NCI-H1694 (cell line): ENCODE data around the gene NUDT14.

ENCODE experiments used
- DNase-seq: peaks from one replicate; lab custom pipeline; 2025; lab: John Stamatoyannopoulos, UW

NUDT14 gene

DNA sequence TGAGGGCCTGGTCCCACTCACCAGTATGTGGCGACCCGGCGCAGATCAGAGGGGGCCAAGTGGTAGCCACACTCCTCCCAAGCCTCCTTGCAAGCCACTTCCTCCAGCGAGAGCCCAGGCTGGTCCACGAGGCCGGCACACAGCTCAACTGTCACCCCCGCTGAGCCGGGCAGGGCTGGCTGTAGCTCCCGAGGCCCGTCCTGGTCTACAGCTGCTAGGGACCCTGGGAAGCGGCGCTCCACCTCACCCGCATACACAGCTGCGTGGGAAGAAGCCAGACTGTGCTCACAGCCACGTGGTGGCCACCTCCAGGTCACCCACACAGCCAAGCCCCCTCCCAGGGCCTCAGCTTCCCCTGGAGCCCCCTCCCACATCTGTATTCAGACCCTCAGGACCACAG lies 4.6 kb downstream of the NUDT14 start:
- no peak for DNase-seq

DNA sequence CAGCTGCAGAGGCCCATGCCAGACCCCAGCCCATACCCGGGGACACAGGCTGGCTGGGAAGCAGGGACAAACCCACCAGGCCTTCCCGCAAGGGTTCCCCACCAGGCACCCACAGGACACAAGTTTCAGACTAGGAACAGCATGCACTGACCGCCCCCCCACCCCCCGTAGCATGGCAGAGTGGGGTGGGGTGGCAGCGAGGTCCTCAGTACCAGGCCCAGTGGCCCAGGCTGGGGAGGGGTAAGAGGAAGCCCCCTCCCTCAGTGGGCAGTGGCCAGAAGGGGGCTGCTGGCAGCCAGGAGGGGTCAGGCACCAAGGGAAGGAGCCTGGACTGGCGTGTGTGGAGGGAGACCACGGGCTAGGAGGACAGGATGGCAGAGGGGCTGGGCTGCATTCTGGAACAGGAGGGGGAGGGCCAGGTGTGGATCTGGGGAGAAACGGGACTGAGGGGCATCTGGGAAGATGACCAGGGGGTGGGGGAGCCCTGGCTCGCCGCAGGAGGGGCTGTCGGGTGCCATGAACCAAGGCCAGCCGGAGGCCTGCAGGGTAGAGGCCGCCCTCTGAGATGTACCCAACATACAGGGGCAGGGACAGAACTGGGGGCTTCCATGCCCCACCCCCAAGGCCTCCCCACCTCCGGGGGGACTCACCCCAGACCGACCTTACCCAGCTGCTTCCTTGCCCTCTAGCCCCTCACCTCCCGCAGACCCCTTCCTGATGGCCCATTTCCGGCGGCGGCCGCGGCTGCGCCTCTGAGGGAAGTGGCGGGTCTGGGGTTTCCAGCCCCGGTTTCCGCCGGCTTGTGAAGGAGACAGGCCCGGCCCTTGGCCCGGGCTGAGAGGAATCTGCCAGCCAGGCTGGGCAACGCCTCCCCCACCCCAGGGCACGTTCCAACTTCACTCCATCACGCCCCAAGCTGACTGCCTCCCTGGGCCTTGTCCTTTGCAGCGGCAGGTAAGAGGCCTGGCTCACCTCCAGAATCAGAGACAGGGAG lies 6.9 kb downstream of the NUDT14 start:
- DNase-seq = no peak

DNA sequence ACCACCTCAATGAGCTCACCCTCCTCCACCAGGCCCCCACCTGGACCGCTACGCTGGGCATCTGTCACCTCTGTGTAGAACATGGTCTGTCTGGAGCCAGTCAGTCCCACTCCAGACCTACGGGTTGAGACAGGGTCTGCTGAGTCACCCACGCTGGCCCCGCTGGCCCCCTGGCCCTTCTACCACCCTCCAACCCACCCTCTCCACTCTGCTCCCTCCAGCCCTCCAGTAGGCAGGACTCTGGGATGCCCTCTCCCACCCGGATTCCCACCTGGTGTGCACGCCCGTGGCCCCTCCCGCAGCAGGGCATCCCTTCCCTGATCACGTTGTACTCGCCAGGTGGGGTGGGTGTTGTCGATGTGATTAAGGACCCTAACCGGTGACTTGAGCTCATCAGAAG lies 8.0 kb downstream of the NUDT14 start:
- no peak for DNase-seq

DNA sequence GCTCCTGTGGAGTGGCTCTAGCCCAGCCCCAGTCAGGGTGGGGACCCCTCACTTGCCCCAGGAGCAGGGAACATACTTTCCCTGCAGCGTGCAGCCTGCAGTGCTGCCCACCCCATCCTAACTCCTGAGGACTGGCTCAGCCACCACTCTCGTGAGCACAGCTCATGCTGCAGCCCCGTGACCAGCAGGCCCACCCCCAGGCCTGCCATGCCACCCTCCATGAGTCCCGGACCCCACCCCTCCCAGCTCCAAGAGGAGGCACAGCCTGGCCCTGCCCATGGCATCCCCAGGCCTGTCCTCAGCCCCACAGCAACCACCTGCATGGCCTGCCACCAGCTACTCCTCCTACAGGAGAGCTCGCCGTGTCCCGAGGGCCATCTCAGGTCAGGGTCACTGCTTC lies 8.6 kb downstream of the NUDT14 start:
- no peak for DNase-seq

DNA sequence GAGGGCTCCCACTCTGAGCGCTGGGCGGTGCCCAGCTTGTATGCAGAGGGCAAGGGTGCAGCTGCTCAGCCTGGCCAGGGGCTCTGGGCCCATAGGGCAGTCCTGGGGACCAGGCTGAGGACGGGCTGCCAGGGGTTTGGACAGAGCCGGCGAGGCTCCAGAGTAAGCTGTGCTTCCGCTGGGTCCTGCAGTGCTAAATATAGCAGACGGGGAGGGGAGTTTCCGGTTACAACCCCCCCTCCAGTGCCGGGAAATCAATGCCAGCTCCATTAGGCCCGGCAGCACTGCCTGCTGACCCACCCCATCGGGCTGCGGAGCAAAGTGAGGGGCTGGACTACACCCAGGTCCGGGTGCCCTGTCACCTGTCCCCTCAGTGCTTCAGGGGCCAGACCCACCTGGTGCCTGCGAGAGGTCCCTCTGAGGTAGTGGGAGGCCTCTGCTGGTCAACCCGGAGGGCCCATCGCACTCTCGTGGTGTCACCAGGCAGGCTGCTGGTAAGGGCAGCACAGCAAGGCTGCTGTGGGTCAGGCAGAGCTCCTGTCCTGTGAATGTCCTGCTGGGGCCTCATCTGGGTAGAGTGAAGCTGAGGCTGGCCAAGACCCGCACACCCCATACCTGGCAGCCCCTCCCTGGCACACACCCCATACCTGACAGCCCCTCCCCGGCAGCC lies 10.0 kb downstream of the NUDT14 start:
- no peak for DNase-seq

DNA sequence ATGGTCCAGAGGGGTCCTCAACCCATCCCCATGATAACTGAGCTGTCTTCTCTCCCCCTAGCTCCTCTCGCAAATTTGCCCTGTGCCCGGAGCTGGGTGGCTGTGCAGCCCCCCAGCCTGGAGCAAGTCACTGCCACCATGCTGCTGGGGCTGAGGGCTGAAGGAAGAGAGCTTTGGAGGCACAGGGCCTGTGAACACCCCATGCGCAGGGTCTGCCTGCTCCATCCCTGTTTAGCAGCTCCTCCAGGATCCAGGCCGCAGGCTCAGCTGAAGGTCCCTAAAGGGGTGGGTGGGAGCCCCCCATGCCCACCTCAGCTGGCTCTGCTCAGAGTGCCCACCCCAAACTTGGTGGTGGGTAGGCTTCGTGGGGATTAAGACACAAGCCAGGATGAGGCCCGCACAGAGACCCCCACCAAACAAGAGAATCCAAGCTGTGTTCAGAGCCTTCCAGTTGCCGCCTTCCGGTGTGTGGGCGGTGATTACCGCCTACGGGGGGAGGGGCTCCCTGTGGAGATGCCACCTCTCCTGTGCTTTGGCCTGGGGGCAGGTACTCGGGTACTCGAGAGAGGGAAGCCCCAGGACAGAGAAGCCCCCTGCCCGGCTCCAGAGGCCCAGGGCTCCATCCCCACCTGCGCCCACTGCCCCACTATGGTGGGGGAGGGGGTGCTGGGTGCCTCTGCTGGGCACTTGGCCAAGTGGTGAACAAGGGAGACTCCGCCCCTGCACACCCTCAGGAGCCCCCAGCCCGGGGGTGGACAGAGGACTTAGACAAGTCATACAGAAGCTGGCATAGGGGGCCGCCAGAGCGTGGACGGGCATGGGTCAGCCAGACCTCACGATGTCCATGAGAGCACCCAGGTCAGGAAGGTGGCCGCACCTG lies 11.1 kb downstream of the NUDT14 start:
- no peak for DNase-seq

DNA sequence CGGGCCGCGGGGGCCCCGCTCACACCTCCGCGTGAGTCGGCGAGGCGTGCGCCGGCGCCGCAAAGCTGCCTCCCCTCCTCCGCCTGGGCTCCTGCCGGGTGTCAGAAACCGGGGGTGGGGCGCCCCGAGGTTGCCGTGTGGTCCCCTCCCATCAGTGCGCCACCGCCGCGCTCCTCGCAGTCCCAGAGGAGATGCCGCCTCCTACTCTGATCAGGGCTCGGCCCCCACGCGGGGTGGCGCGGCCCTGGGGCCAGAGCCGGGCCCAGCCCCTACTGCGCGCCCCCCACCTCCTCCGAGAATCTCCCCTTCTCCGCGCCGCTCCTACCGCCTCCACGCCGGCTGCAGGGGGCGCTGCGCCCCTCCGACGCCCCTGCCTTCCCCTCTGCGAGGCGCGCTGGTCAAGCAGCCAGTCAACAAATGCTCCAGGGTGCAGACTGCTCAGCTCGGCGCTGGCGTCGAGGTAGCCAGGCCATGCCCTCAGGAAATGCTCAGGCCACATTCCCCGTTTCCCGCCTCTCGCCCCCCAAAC lies 12.1 kb downstream of the NUDT14 start:
- peak; percentile 77 for DNase-seq

DNA sequence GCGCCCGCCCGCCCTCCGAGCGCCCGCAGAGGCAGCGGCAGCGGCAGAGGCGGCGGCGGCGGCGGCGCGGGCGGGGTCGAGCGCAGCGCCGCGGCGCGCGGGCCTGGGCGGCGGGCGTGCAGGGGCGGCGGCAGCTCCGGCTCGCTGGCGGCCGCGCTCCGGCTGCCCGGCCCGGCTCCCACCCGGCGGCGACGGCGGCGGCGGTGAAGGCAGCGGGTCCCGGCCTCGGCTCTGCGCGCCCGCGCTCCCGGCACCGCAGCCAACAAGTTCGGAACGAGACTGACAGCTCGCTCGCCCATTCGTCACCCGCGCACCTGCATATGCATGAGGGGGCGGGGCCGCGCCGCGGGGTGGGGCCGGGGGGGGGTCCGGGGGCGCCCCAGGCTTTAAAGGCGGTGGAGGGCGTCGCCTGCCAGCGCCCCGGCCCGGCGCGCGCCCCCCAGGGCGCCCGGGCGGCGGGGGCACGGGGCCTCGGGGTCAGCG lies 12.6 kb downstream of the NUDT14 start, which contains the start of gene JAG2:
Gene JAG2, minus strand, starts transcription at position 281 of the 483 bp plus-strand sequence. CDS start 356 bp downstream, outside the sequence.
- peak; percentile 48 for DNase-seq

DNA sequence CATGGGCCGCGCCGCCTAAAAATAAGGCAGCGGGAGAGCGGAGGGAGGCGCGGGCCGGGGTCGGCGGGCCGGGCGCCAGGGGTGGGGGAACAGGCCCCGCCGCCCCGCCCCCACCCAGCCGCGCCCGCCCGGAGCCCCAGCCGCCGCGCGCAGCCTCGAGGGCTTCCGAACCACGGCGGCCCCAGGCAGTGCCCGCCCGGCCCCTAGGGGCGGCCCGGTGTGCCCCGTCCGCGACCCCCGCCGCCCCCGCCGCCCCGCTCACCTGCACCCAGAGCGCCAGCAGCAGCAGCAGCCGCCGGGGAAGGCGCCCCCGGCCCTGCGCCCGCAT lies 13.1 kb downstream of the NUDT14 start:
- no peak for DNase-seq

DNA sequence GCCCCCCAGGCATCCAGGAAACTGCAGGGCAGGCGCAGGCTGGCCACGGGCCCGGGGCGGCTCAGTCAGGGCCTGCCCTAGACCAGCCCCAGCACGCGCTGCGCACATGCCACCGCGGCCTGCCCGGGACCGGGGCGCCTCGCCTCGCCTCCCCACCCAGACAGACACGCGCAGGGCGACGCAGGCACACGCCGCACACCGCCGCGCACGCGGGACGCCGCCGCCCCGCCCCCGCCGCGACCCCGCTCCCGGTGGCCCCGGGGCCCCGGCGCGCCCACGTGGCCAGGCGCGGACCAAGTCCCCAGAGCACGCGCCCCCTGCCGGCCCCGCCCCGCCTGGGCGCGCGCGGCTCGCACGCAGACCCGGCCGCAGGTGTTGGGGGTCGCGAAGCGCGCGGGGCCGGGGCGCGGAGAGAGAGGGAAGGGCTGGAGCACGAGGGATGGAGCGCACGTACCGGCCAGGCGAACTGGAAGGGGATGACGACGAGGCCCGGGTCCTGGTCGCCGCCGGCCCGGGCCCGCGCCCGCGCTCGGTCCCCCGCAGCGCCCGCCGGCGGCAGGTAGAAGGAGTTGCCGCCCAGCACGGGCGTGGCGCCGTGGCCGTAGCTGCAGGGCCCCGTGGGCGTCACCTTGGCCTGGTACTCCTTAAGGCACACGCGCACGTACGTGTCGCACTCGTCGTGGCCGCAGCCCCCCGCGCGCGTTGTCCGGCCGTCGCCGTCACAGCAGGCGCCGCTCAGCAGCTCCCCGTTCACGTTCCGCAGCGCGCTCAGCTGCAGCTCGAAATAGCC lies 13.6 kb downstream of the NUDT14 start:
- no peak for DNase-seq

DNA sequence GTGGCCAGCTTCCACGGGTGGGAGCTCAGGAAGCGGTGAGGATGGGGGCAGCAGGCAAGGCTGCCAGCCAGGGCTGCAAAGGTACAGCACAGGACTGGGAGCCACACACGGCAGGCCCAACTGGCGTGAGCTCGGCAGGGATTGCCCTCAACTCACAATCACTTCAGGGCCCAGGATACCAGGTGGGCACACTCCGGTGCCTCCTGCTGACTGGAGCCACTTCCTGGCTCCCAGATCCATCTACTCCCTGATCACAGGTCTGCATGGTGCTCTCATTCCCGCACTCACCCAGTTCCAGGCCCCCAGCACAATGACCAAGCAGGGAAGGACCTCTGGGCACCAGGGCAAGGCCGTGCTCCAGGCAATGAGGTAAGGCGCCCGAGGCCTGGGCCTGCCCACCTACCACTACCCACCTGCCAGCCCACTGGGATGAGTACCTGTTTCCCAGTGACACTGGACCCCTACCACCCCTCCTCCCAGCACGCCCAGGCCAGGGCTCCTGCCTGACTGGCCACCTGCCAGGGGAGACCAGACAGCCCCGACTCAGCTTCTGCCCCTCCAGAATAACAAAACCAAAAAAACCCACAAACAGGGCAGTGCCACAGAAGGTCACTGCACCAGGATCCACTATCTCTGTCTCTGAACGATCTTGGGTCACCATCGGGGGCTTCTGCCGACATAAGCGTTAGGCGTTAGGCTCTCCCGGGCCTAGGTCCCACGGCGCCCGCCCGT lies 14.4 kb downstream of the NUDT14 start:
- no peak for DNase-seq

DNA sequence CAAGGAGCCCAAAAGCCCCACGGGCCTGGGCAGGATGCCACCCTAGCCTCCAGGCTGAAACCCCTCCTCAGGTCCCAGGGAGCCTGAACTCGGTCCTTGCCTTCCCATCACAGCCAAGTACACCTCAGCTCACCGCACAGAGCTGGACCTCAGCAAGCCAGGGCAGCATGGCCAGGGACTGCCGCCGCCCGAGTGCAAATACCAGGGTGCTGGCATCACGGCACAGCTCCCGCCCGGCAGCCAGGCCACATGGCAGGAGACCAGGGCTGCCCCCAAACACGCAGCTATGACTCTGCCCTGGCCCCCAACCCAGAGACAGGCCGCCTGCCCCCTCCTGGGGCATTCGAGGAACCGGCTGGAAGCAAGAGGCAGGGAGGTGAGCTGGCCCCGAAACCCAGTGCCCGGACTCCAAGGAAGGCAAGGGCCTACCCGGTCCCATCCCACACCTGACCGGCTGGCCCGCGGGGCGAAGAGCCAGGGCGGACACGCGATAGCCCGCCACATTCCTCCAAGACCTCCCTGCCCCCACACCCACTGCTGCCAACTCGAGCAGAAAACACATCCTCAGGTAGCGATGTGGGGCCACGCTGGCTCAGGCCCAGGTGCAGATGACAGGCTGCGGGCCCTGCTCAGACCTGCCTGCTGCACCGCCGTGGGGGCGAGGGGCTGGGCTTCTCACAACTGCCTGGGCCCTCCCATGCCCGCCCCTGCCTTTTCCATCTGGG lies 15.2 kb downstream of the NUDT14 start:
- no peak for DNase-seq

DNA sequence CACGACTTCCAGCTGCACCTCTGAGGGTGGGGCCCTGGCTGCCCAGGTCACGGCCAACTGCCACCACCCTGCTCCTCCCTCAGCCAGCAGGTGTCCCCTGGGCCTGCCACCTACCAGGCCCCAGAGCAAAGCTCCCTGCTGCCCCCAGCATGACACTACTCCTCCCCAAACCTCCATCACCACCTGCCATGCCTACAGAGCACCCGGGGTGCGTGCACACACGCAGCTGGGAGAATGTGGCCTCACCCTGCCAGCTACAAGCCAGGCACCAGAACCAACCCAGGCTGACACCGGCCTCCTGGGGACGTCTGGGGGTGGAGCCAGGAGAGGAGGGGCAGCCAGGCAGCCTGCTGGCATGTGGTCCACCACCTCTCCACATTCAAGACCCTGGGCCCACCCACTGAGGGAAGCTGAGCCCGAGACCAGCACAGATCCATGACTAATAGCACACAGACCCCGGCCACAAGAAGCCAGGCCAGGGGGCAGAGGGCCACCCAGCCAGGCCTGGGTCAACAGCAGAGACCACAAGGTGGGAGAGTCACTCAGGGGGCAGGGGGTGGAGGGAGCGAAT lies 15.9 kb downstream of the NUDT14 start:
- peak; percentile 85 for DNase-seq

DNA sequence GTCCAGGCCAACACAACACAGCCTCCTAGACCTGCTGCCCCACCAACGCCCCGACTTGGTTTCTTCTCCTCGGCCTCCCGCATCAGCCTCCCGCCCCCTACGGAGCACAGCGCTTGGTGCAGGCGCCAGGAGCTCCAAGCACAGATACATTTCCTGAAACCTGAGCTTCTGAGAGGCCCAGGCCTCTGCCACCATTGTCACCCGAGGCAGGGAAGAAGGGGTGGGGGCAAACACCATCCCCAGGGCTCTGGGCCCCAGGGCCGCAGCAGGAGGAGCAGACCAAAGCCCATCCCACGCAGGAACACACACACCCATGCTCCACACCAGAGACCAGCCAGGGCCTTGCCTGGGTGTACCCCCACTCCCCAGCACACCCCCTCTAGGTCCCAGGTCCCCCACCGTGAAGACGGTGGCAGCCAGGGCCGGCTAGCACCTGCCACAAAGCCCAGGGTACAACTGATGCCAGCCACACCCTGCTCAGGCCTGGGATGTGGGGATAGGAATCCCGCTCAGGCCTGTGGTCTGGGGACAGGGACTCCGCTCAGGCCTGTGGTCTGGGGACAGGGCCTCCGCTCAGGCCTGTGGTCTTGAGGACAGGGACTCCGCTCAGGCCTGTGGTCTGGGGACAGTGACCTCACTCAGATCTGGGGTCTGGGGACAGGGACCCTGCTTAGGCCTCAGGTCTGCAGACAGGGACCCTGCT lies 17.9 kb downstream of the NUDT14 start:
- DNase-seq = no peak

DNA sequence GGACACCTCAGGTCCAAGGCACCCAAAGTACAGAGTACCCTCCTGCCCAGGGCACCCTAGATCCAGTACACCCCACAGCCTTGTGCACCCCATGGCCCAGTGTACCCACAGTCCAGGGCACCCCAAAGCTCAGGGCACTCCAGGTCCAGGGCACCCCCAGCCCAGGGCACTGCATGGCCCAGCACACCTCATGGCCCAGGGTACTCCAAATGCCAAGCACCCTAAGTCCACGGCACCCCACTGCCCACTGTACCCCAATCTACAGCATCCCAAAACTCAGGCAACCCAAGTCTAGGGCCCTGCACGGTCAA lies 18.5 kb downstream of the NUDT14 start:
- no peak for DNase-seq

DNA sequence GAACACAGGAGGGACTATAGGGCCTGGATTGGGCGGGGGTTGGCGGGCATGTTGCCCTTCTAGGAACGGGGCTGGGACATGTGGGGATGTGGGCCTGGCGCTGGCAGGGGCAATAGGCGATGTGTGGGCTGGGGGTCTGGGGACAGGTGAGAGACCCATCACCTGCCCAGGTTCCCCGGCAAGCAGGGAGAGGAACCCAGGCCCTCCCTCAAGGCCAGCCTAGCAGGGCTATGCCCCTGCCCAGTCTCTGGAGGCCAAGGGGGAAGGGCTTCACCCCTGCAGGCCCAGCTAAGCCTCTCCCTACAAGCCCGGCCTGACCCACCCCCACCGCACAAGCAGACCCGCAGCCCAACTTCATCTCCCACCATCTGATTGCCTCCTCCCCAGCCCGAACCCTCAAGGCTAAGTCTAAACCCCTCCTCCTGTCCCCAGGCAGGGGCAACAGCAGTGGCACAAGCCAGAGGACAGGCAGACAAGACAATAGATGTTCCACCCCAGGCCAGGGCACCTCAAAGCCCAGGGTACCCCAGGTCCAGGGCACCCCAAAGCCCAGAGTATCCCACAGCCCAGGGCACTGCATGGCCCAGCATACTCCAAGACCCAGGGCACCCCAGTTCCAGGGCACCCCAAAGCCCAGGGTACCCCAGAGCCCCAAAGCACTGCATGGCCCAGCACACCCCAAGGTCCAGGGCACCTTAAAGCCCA lies 19.0 kb downstream of the NUDT14 start:
- no peak for DNase-seq

DNA sequence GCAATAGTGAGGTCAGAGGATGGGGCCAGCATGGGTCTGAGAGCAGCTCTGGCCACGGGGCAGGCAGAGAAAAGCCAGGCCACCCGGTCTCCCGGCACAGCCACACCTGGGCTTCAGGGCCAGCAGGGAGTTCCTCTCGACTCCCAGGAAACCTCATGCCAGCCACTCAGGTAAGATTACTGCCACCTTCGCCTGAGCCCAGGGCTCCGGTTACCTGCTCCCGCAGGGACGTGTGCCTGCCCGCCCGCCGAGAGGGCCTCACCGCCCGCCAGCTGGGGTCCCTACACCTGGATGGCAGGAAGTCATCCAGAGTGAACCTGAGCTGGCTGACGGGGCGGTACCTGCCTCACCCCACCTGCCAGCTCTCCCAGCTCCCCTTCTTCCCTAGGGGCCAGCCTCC lies 19.8 kb downstream of the NUDT14 start:
- DNase-seq = no peak

DNA sequence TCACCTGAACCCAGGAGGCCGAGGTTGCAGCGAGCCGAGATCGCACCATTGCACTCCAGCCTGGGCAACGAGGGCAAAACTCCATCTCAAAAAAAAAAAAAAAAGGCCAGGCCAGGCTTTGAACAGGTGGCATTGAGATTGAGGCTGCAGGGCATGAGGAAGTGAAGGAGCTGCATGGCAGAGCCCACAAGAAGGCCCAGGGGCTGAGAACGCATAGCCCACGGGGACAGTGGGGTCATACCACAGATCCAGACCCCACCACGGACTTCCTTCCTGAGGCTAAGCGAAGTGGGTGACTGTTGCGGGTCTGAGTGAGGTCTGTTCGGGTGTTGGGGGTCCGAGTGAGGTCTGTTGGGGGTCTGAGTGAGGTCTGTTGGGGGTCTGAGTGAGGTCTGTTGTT lies 20.3 kb downstream of the NUDT14 start:
- no peak for DNase-seq
